Measurements from ENCODE around the gene FNDC11.

The FNDC11 gene

DNA sequence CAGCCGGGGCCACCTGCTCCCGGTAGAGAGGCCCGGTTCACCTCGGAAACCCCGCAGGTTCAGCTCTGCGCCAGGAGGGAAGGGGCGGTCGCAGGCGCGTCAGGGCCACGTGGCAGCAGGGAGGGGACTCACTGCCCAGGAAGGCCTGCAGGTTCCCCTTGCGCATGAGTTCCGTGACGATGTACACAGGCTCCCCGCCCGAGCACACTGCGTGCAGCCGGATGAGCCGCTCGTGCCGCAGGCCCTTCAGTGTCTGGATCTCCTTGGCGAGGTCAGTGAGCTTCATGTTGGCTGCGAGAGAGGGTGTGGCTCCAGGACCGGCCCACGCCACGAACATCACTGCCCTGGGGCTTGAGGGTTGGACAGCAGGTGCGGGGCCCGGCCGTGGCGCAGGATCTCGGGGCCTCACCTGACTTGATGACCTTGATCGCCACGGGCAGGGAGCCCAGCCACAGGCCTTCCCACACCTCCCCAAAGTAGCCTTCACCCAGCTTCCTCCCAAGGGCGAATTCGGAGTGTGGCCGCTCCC lies 11.9 kb upstream of the FNDC11 start:
- H3K36me3 ChIP-seq (ENCODE audit: control insufficient read depth, insufficient read depth, low read length): no peaks in the 10 kb centered on the region
- peaks cover 15% of the 10 kb centered on the region for H3K4me1 ChIP-seq (ENCODE audit: control insufficient read depth, insufficient read depth, low read length, poor library complexity, severe bottlenecking)
- 93 to 95% methylated on average over 33 to 36 of the region's 36 CpGs for WGBS, 2 experiments (ENCODE audit: insufficient coverage in 2 of 2)
- H3K4me3 ChIP-seq (ENCODE audit: extremely low read depth, insufficient read depth, low read length, poor library complexity, severe bottlenecking): no peak overlapping the region
- H3K27ac ChIP-seq (ENCODE audit: low read depth, low read length, severe bottlenecking): no peak overlapping the region
- H3K9me3 ChIP-seq (ENCODE audit: control insufficient read depth, low read length): no peaks in the 10 kb centered on the region

DNA sequence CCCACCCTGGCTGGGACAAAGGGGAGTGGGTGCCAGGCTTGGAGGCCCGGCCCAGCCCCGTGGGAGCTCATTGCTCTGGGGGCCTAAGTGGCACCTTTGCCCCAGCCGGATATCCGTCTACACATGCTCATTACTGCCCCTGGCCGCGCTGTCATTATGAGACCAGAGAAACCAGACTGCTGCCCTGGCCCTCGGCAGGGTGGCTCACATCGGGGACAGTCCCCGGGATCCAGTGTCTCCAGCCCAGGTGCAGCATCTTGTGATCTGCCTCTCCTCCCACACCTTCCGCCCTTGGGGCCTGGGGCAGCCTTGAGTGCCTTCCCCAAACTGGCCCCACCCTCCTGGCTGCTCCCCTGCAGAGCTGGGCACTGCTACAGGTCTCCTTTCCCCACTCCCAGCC lies 11.3 kb upstream of the FNDC11 start:
- peaks cover 14% of the 10 kb centered on the region for H3K4me1 ChIP-seq (ENCODE audit: control insufficient read depth, insufficient read depth, low read length, poor library complexity, severe bottlenecking)
- no peak overlapping the region for H3K4me3 ChIP-seq (ENCODE audit: extremely low read depth, insufficient read depth, low read length, poor library complexity, severe bottlenecking)
- WGBS, 2 experiments (ENCODE audit: insufficient coverage in 2 of 2): 91 to 93% methylated on average over 9 to 10 of the region's 10 CpGs

DNA sequence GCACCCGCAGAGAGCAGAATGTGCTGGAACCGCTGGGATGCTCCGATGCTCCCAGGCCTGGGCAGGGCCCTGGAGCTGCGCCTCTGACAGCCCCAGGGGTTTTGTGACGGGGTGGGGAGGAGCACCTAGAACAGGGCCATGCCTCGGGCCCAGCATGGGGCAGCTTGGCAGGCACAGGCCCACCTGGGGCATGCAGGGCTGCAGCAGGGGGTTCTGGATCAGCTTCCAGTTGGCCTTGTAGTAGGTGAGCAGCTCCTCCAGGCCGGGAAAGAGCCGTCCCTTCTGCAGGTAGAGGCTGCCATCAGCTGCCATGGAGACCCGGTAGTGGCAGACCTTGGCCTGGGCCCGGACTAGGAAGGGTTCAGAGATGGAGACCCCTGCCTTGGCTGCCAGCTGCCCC lies 10.8 kb upstream of the FNDC11 start:
- H3K27ac ChIP-seq (ENCODE audit: low read depth, low read length, severe bottlenecking): no peak overlapping the region
- H3K36me3 ChIP-seq (ENCODE audit: control insufficient read depth, insufficient read depth, low read length): no peaks in the 10 kb centered on the region
- peaks cover 12% of the 10 kb centered on the region for H3K4me1 ChIP-seq (ENCODE audit: control insufficient read depth, insufficient read depth, low read length, poor library complexity, severe bottlenecking)
- no peaks in the 10 kb centered on the region for H3K9me3 ChIP-seq (ENCODE audit: control insufficient read depth, low read length)
- 83 to 87% methylated on average over 6 to 9 of the region's 10 CpGs for WGBS, 2 experiments (ENCODE audit: insufficient coverage in 2 of 2)
- H3K4me3 ChIP-seq (ENCODE audit: extremely low read depth, insufficient read depth, low read length, poor library complexity, severe bottlenecking): no peak overlapping the region

More for the DNA sequence above, 11.3 kb upstream of the FNDC11 start:
- no peaks in the 10 kb centered on the region for H3K9me3 ChIP-seq (ENCODE audit: control insufficient read depth, low read length)
- no peaks in the 10 kb centered on the region for H3K36me3 ChIP-seq (ENCODE audit: control insufficient read depth, insufficient read depth, low read length)
- H3K27ac ChIP-seq (ENCODE audit: low read depth, low read length, severe bottlenecking): no peak overlapping the region

DNA sequence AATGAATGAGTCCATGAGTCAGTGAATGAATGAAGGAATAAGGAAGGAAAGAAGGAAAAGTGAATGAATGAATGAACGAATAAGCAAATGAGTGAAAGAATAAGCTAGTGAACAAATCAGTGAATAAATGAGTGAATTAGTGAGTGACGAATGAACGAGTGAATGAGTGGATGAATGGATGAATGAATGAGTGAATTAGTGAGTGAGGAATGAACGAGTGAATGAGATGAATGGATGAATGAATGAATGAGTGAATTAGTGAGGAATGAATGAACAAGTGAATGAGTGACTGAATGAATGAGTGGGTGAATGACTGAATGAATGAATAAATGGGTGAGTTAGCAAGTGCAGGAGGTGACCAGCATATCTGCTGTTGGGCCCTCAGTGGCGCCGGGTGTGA lies 10.2 kb upstream of the FNDC11 start:
- no peak overlapping the region for H3K4me3 ChIP-seq (ENCODE audit: extremely low read depth, insufficient read depth, low read length, poor library complexity, severe bottlenecking)
- no peak overlapping the region for H3K27ac ChIP-seq (ENCODE audit: low read depth, low read length, severe bottlenecking)
- 88 to 93% methylated on average over 6 of the region's 6 CpGs for WGBS, 2 experiments (ENCODE audit: insufficient coverage in 2 of 2)
- no peaks in the 10 kb centered on the region for H3K9me3 ChIP-seq (ENCODE audit: control insufficient read depth, low read length)
- H3K4me1 ChIP-seq (ENCODE audit: control insufficient read depth, insufficient read depth, low read length, poor library complexity, severe bottlenecking): peaks cover 12% of the 10 kb centered on the region
- no peaks in the 10 kb centered on the region for H3K36me3 ChIP-seq (ENCODE audit: control insufficient read depth, insufficient read depth, low read length)

DNA sequence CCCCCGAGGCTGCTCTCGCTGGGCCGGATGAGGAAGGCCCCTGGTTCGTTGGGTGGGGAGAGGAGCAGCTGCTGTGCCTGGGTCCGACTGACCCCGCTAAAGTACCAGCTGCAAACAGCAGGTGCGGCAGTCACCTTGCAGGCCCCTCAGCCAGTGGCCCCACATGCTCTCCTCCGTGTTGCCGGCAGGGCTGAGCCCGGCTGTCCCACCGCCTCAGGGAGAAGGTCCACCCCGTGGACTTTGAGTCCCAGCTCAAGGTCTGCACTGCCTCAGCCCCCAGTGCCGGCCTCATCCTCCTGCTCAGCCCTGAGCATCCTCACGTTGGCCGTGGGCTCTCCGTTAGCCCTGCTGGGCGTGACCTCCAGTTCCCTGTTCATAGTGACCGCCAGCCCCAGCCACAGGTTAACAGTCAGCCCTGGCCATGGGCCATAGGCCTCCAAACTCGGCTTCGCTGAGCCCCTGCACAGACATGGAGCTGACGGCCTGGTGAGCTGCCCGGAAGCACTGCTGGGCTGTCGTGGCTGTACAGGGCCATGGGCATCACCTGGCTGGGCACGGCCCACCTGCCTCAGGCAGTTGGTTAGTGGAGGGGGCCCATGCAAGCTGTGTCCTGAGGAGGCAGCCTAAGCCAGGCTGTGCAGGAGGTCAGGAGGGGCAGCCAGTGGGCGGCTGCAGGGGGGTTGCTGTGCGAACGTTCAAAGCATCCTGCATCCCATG lies 9.6 kb upstream of the FNDC11 start:
- Histone ChIP-seq H3K4me1 (ENCODE audit: control insufficient read depth, insufficient read depth, low read length, poor library complexity, severe bottlenecking) (peaks cover 12% of the 10 kb centered on the region), H3K4me3 (ENCODE audit: extremely low read depth, insufficient read depth, low read length, poor library complexity, severe bottlenecking) (no peak overlapping the region), H3K9me3 (ENCODE audit: control insufficient read depth, low read length) (no peaks in the 10 kb centered on the region), H3K36me3 (ENCODE audit: control insufficient read depth, insufficient read depth, low read length) (no peaks in the 10 kb centered on the region), H3K27ac (ENCODE audit: low read depth, low read length, severe bottlenecking) (no peak overlapping the region)
- 87 to 92% methylated on average over 27 of the region's 27 CpGs for WGBS, 2 experiments (ENCODE audit: insufficient coverage in 2 of 2)

DNA sequence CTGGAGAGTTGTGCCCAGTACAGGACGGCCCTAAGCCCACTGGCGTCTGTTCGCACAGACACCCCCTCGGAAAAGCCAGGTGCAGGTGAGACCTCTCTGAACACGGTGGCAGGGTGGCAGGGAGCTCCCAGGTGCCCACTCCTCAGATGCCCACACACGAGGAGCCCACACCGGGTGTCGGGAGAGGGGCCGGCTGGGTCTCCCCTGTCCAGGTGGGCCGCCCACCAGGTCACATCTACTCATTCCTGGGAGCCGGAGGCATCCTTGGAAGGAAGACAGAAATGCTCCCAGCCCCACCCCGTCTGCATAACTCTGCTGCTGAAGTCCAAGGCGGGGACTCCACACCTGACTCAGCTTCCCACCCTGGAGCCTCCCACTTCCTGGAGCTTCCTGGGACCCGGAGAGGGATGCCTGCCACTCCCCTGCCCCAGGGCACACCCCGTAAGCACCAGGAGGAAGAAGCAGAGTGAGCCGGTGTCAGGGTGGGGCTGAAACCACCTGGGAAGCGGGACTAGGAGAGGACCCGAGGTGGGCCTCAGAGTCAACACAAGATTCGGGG lies 8.9 kb upstream of the FNDC11 start:
- Histone ChIP-seq H3K9me3 (ENCODE audit: control insufficient read depth, low read length) (no peaks in the 10 kb centered on the region), H3K27ac (ENCODE audit: low read depth, low read length, severe bottlenecking) (no peak overlapping the region), H3K36me3 (ENCODE audit: control insufficient read depth, insufficient read depth, low read length) (no peaks in the 10 kb centered on the region), H3K4me1 (ENCODE audit: control insufficient read depth, insufficient read depth, low read length, poor library complexity, severe bottlenecking) (peaks cover 10% of the 10 kb centered on the region), H3K4me3 (ENCODE audit: extremely low read depth, insufficient read depth, low read length, poor library complexity, severe bottlenecking) (no peak overlapping the region)
- WGBS, 2 experiments (ENCODE audit: insufficient coverage in 2 of 2): 72 to 78% methylated on average over 12 to 18 of the region's 19 CpGs

DNA sequence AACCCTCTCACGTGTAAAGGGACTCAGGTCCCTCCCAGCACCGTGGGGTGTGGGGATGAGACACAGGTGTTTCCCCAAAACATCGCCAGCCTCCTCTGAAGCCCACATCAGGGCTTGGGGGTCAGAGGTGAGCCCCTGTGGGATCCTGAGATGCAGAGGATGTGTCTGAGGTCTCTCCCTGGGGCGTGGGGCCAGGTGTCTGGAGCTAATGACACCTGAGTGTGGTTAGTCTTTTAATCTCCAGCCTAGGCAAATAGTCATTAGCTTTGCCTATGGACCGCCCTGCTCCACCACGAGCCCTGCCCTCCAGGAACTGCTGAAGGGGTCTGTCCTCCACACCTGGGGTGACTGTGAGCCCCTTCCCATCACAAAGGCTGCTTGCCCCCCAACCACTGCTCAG lies 8.1 kb upstream of the FNDC11 start:
- Histone ChIP-seq H3K4me1 (ENCODE audit: control insufficient read depth, insufficient read depth, low read length, poor library complexity, severe bottlenecking) (peaks cover 6% of the 10 kb centered on the region), H3K27ac (ENCODE audit: low read depth, low read length, severe bottlenecking) (no peak overlapping the region), H3K36me3 (ENCODE audit: control insufficient read depth, insufficient read depth, low read length) (no peaks in the 10 kb centered on the region), H3K9me3 (ENCODE audit: control insufficient read depth, low read length) (no peaks in the 10 kb centered on the region), H3K4me3 (ENCODE audit: extremely low read depth, insufficient read depth, low read length, poor library complexity, severe bottlenecking) (no peak overlapping the region)
- WGBS, 2 experiments (ENCODE audit: insufficient coverage in 2 of 2): 71 to 73% methylated on average over 4 of the region's 6 CpGs

DNA sequence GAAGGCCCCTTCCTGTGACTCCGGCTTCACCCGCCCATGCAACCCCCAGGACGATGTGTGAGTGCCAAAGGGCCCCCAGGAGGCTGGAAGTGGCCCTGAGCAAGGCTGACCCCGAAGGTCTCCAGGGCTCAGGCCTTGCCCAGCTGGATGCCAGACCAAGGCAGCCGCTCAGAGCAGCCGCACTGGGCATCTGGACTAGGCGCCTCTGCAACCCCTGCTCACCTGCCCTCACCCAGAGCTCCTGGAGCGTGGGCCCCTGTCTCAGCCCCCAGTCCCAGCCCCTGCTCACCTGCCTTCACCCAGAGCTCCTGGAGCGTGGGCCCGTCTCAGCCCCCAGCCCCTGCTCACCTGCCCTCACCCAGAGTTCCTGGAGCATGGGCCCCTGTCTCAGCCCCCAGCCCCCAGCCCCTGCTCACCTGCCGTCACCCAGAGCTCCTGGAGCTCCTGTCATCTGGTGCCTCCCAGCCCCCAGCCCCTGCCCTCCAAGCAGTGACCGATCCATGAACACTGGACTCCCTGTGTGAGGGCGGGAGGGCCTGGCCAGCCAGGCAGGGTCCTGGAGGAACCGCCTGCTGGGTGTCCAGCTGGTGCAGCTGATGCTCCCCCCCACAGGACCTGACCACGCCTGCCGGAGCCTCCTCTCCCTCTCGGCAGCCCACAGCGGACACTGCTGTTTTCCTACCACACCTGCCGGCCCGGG lies 7.6 kb upstream of the FNDC11 start:
- peaks cover 6% of the 10 kb centered on the region for H3K4me1 ChIP-seq (ENCODE audit: control insufficient read depth, insufficient read depth, low read length, poor library complexity, severe bottlenecking)
- WGBS, 2 experiments (ENCODE audit: insufficient coverage in 2 of 2): 90% methylated on average over 15 to 17 of the region's 20 CpGs
- H3K36me3 ChIP-seq (ENCODE audit: control insufficient read depth, insufficient read depth, low read length): no peaks in the 10 kb centered on the region
- H3K9me3 ChIP-seq (ENCODE audit: control insufficient read depth, low read length): no peaks in the 10 kb centered on the region
- H3K27ac ChIP-seq (ENCODE audit: low read depth, low read length, severe bottlenecking): no peak overlapping the region
- H3K4me3 ChIP-seq (ENCODE audit: extremely low read depth, insufficient read depth, low read length, poor library complexity, severe bottlenecking): no peak overlapping the region

DNA sequence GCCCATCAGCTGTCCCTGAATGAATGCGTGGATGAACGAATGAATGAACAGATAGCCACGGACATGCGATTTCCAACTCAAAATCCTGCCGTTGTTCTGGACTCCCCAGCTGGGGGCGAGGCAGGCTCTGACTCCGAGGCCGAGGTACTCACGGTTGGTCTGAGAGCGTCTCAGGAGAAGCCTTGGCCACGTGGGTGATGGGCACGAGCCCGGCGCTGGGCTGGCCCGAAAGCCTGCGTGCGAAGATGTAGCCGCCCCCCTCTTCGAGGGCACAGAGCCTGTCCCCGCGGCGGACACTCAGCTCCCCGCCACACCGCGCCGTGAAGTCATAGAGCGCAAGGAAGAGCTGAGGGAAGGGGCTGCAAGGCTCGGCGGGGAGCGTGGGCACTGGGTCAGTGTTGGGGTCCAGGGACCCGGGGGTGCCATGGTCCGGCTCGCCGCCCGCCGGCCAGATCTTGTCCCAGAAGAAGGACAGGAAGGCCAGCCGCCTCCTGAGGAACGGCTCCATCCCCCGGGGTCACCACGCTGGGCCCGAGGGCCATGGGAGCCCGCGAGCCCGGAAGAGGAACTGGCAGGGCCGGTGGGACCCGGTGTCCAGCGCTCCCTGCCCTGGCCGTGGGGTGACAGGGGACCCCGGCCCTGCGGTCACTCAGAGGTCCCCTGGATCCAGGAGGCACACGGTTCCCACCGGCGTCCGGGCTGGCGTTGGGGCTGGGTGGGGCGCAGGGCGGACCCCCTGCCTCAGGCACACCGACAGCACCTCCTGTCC lies 6.8 kb upstream of the FNDC11 start:
- Histone ChIP-seq H3K9me3 (ENCODE audit: control insufficient read depth, low read length) (no peaks in the 10 kb centered on the region), H3K27ac (ENCODE audit: low read depth, low read length, severe bottlenecking) (no peak overlapping the region), H3K4me1 (ENCODE audit: control insufficient read depth, insufficient read depth, low read length, poor library complexity, severe bottlenecking) (peaks cover 6% of the 10 kb centered on the region), H3K4me3 (ENCODE audit: extremely low read depth, insufficient read depth, low read length, poor library complexity, severe bottlenecking) (no peak overlapping the region), H3K36me3 (ENCODE audit: control insufficient read depth, insufficient read depth, low read length) (no peaks in the 10 kb centered on the region)
- WGBS, 2 experiments (ENCODE audit: insufficient coverage in 2 of 2): 81% methylated on average over 49 to 58 of the region's 58 CpGs

DNA sequence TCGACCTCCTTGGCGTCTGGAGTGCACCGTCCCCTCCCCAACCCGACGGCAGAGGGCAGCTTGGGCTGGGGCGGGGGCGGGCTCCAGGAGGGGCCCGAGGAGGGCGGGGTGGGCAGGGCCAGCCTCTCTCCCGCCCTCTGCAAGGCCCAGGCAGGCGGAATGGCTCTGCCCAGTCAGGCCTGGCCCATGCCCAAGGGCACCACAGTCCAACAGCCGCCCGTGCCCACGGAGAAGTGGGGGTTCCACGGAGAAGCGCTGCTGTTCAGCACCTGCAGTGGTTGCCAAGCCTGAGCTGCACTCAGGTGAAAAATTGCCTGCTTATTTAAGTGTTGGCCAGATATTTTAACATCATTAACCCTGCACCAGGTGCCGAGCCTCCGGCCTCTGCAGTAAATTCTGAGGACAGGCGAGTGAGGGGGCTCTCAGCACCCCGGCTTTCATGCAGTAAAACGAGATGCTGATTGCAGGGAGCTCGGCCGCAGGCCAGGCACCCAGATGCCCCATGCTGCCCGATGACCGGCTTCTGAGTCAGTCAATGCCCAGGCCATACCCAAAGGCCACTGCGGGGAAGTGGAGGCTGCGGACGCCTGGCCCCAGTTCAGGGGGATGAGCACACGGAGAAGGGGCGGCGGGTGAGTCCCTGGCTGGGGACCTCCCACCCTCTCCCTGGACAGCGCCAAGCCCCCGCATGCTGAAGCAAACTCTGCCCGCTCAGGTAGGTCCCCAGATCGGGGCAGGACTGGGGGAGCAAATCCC lies 6.1 kb upstream of the FNDC11 start, which contains the start of gene SRMS:
Gene SRMS, minus strand, starts transcription at position 25 of the 756 bp plus-strand sequence. CDS start 286 bp downstream, outside the sequence.
- 64 to 66% methylated on average over 25 to 31 of the region's 35 CpGs for WGBS, 2 experiments (ENCODE audit: insufficient coverage in 2 of 2)
- H3K36me3 ChIP-seq (ENCODE audit: control insufficient read depth, insufficient read depth, low read length): no peaks in the 10 kb centered on the region
- no peaks in the 10 kb centered on the region for H3K9me3 ChIP-seq (ENCODE audit: control insufficient read depth, low read length)
- no peak within 1 kb of the TSS for H3K27ac ChIP-seq (ENCODE audit: low read depth, low read length, severe bottlenecking)
- peaks cover 8% of the 10 kb centered on the region for H3K4me1 ChIP-seq (ENCODE audit: control insufficient read depth, insufficient read depth, low read length, poor library complexity, severe bottlenecking)
- H3K4me3 ChIP-seq (ENCODE audit: extremely low read depth, insufficient read depth, low read length, poor library complexity, severe bottlenecking): no peak within 1 kb of the TSS

Data from mesodermal cell (in vitro differentiated cells).